Stimulated activated CD4-positive, alpha-beta T cell treated with anti-CD3 and anti-CD28 coated beads, Interleukin-2, amount 100 ng/mL, for 48 hours (primary cell): ENCODE measurements around the gene SLC39A11.
"Not testable (repeated sequence)": the region's sequence is repeated elsewhere in the genome, so short reads cannot be mapped to it uniquely, and the experiment has no call there.

Experiments
- DNase-seq, 2 donors: peaks; one replicate each; pipeline ENCODE4 v3.0.0-alpha.2; 2020

SLC39A11 gene

DNA sequence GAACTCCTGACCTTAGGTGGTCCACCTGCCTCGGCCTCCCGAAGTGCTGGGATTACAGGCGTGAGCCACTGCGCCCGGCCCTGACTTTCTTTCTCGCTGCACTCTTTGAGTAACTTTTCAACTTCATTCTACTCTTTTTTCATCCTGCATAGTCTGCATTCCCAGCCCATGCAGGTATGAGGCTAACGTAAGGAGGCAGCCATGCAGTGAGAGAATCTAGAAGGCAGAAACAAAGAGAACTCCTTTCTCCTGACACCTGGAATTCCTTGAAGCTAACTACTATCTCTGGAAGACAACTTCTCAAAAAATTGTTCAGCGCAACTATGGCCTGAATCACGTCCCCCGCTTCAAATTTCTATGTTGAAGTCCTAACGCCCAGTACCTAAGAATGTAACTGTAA lies 152.0 kb downstream of the SLC39A11 start:
- DNase-seq = no peak

DNA sequence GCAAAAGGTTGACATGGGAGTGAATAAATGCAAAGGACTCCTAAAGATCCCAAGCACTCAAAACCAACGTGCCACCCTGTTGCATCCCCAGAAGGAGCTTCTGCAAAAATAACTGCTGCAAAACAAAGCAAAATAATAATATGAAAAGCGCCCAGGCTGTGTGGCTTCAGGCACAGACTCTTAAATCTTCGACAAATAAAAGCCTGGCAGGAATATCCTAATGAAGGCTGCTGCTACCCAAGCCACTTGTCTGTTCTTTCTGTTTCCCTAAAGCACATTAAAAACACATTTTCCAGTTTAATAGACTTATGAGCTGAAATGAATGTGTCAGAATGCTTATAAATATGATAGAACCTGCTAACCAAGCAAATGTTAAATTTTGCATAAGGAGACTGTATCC lies 154.0 kb downstream of the SLC39A11 start:
- DNase-seq = no peak

DNA sequence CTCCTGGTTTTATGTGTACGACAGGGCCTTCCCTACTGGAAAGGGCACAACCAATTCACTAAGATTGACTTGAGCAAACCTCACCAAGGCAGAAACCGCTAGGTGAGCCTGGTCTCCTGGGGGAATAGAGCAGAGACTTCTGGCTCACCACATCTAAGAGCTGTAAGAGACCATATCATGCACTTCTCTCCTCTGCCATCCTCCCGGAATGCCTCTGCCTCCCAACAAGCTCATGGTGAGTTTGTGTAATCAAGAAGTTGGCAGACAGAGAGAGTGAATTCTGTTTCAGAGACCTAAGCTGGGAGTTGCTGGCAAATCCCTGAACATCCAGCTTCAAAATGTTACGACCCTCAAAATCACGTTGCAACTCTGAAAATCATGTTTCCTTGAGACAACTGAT lies 154.8 kb downstream of the SLC39A11 start:
- no peak for DNase-seq

DNA sequence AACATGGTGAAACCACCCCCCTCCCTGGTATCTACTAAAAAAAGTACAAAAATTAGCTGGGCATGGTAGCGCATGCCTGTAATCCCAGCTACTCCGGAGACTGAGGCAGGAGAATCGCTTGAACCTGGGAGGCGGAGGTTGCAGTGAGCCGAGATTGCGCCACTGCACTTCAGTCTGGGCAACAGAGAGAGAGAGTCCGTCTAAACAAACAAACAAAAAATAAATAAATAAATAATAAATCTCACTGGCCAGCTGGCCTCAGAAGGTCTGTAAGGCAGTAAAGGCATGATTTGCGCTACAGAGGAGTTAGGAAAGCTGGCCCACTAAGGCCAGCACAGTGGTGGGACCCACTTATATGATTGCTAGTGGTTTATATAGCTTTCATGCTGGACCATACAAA lies 155.2 kb downstream of the SLC39A11 start:
- not testable (repeated sequence) for DNase-seq

DNA sequence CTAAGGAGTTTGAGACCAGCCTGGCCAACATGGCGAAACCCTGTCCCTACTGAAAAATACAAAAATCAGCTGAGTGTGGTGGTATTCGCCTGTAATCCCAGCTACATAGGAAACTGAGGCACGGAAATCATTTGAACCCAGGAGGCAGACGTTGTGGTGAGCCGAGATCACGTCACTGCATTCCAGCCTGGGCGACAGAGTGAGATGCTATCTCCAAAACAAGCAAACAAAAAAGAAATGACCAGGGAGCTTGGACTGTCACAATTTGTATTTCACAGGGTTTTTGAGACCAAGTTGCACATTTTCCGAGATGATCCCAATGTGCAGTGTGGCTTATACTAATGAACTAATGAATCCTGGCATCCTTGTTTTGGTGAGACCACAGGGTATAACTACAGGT lies 156.5 kb downstream of the SLC39A11 start:
- no peak for DNase-seq

DNA sequence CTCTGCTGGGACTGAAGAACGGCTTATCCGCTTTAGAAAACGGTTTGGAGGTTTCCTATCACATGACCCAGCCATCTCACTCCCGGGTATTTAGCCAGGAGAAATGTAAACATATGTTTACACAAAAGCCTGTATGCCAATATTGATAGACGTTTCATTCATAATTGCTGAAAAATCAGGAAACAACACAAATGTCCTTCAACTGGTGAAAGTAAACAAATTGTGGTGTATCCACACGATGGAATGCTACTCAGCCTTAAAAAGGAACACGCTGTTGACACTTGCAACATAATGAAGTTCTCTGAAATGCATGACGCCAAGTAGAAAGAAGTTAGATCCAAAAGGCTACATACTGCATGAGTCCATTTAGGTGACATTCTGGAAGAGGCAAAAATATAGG lies 157.6 kb downstream of the SLC39A11 start:
- DNase-seq = no peak

DNA sequence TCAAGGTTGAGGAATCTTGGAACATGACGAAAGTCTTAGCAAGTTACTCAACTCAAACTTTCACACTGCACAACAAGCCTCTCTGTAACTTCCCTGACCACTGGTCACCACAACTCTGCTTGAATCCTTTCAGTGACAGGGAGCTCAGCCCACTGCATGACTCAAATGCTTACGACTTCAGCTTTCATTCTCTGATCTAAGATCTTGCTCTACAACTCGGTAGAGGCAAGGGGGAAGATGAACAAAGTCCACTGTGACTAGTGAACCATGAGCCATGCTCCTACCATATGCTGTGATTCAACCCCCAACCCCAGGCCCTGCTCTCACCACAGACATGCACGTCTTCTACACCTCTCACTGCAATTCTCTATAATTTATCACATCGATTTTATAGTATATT lies 160.9 kb downstream of the SLC39A11 start:
- DNase-seq = no peak

DNA sequence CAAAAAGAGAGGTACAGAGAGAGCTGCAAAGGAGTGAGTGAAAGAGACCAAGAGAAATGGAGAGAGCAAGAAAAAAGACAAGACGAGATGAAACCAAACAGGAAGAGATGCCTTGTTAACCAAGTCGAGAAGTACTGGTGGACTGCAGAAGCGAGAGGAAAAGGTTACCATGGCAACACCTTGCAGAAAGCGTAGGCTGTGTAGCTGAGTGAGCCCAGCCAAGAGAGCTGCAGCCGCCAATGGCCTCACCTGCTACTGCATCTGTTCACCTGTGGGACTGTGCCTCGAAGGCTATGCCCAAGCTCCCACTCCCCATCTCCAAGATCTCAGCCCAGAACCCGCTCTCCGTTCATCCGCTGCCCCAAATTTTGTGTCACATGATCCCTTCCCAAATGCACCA lies 161.3 kb downstream of the SLC39A11 start:
- DNase-seq = no peak

DNA sequence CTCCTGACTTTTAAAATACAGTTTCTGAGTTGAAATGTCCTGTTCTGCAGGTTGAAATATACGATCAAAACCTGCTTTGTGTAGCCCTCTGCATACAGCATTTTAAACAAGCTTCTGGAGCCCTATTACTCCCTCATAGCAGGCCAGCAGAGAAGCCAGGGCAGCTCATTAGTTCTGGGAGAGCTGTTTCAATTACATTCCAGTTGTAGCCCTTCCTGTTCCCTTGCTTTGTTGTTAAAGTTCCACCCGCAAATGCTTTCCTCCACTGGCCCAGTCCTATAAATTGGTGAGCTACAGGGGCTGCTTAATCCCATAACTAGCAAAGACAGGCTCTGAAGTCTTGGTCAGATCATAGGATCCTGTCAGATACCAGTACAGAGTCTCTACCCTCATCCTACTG lies 162.5 kb downstream of the SLC39A11 start:
- no peak for DNase-seq

DNA sequence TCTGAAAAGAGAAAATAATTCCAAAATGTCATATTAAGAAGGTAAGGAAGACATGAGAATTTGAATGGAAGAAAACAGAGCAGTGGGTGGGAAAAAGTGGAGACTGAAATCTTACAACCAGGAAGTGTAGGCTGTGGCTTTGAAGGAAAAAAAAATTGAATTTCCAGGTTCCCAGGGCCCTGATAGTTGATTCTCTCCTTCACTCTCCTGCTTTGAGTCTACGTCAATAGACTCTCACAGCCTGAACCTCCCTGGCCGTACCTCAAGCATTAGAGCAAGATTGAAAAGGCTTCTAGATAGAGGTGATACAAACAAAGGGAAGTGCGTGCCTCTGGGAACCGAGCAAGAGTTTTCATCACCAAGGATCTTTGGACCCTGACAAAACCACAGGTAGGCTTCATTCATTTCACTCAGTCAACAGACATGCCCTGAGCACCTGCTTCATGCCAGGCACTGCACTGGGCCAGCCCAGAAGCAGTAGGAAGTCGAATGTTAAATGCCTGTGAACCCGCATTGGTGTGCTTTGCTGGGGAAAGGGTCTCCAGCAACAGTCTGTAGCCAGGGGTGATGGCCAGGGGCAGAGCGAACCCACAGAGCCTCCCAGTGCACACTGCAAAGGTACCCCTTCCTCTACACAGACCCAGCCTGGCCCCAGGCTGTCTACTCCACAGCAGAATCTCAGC lies 163.9 kb downstream of the SLC39A11 start:
- no peak for DNase-seq

DNA sequence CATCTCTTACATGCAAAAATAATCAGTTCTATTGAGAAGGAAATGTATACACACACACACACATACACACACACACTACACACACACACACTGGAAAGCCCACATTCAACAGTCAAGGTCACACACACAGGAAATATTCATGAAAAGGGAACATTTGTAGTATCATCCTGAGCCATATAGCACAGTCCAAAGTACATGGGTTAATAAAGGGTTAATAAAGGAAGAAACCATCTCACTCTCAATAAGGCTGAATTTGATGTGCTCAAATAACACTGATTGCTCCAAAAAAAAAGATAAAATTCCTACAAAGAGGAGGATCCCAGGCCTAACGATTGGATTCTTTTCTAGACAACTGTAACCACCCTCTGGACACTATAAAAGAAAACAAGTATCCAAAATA lies 164.7 kb downstream of the SLC39A11 start:
- no peak for DNase-seq

DNA sequence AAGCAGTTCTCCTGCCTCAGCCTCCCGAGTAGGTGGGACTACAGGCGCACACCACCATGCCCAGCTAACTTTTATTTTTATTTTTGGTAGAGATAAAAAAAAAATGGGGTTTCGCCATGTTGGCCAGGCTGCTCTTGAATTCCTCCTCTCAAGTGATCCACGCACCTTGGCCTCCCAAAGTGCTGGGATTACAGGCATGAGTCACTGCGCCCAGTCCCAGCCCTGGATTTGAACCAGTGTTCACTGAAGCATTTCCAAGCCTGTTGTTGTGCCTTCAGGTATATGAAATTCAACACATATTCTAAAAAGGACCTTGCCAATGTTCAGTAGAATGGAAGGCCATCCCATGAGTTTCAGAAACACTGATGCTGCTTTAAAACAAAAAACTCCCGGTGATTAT lies 165.3 kb downstream of the SLC39A11 start:
- DNase-seq = no peak

DNA sequence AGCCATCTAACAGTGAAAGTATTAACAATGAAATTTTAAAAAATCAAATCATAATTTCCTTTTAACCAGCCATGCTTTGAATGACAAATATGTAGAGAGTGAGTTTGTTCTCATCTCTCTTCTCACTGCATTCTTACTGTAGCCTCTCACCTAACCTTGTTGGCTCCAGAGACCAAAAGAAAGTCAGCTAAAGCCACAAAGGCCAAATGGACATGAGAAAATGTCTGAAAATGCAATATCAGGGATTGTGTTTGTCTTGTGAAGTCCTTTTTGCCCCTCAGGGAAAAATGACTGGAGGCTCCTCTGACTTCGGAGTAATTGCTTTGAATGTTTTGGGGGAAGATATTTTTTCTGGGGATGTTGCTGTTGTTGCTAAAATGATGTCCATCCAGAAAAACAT lies 166.3 kb downstream of the SLC39A11 start:
- no peak for DNase-seq

DNA sequence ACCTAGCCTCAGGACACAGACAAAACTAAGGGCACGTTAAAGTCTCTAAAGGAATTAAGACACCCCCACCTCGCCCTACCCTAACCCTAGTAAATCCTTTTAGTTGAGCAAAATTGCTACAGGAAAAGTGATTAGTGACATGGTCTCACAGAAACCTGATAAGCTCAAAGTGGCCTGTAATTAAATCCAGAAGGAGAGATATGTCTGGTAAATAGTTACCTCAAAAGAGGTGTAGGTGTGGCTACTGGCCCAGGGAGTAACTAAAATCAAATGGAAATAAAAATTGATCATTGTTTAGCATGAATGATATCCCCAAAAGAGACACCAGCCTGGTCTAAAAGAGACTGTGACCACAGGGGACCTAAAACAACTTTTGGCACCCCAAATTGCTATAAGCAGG lies 168.3 kb downstream of the SLC39A11 start:
- DNase-seq = no peak

DNA sequence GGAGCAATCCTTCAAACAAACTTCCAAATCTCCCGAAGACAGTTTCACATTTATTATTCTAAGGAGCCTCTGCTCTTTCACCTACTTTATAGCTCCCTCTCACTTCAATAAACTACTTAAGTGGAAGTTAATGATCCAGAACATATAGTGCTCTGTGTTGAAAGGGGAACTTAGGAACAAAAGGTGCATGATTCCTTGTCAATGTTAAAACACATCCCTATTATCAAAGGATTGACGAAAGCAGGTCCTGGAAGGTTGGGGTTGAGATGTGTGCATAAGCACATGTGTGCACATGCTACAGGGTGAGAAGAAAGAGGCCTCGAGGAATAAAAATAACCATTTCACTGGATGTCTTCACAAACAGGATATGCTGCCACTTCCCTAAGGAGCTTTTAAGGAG lies 170.3 kb downstream of the SLC39A11 start:
- DNase-seq = no peak

DNA sequence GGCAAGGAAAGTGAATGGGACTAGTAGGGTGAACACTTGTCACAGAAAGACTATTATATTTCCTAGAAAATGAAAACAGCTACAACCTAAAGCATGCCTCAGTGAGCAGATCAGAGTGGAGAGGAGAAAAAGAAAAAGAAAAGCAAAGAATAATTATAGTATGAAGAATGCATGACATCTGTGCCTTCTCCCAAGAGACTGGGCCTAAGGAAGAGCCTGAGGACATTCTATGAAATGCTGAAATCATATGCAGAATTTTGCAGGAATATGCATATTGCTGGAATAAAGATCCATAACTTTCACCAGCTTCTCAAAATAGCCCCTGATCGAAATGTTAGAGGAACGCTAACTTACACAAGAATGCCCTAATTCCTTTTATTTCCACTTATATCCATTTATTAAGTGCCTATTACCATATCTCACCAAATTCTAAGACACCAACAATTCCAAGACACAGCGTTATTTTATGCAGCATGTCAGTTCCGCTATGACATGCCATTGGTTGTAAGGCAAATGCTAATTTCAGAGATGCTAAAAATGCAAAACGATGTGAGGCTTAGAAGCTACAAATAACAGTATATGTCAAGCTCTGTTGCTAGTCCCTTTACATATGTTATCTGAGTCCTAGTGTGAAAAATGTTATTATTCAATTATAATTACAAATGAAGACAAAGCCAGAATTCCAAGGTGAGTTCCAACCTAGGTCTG lies 171.0 kb downstream of the SLC39A11 start:
- no peak for DNase-seq

DNA sequence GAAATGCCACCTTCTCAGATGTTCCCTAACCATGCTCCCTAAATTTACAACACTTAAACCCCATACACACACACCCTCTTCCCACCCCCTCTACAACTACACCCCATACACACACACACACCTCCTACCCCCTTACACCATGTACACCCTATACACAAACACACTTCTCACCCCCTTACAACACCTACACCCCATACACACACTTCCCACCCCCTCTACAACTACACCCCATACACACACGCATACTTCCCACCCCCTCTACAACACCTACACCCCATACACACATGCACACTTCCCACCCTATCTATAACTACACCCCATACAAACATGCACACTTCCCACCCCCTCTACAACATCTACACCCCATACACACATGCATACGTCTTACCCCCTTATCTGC lies 172.0 kb downstream of the SLC39A11 start:
- no peak for DNase-seq

DNA sequence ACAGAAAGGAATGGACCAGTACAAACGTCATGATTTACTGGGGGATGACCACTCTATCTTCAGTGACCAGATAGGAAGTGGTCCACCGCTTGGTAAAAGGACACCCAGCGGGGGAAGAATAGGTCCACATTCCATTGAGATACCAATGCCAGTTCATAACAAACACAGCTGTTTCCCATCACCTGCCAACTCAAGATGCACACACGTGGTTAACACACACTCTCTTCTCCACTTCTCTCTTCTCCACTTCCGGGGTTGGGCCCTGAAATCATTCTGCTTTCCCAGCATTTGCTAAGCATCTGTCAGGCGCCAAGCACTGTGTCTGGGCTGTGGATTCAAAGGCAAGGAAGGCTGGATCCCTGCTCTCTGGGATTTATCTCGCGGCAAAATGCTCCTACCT lies 175.5 kb downstream of the SLC39A11 start:
- no peak for DNase-seq

DNA sequence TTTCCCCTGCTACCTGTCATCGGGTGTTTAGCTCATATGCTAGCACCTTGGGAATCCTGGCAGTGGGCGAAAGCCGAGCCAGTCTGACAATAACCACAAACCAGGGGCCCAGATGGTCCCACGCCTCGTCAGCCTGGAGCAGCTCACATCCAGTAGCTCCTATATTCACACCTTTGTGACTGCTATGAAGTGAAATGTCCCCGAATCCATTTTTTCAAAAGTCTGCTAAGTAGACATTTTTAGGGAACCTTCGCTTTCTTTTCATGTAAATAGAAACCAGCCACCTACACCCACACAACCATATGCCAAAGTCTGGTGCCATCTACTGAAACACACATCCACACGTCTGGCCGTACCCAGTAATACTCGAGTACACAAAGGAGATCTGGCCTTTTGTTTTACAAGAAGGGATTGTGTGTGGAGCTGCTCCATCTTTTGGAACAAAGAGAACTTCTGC lies 176.8 kb downstream of the SLC39A11 start:
- DNase-seq = no peak

DNA sequence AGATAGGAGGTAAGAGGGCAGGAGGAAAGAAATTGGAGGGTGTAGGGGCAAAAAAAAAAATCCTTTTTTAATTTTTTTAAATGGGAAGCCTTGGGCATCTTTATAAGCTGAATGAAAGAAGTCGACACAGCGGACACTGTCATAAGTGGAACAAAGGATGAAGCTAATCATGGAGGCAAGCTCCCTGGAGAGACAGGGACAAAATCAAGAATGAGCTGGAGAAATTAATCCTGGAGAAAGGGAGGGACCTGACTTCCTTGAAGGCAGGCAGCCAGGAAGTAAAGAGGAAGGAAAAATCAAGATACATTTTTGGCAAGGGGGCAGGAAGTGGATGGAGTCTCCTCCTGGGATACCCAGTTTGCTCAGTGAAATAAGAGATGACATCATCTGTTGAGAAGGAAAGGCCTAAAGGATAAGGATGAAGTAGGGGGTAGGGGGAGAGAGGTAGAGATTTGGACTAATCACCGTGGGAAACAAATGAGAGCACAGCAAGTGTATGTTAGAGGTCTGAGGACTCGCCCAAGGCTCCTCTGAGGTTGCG lies 179.3 kb downstream of the SLC39A11 start:
- no peak for DNase-seq

DNA sequence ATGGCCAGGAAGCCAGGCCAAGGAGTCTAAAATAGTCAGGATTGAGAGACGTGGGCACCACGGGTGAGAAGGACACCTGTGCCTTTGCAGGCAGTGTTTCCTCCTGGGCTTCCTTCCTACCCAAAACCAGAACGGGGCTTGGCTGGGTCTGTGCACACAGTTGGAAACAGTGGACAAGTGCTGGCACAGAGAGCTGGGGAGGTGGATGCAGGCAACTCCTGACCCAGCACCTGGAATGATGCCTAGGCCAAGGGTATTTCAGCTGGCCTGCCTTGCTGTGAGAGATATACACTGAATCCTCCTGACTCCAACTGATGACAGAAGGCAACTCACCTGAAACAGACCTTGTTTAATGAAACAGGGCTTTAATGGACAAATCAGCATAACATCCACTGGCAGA lies 186.2 kb downstream of the SLC39A11 start:
- no peak for DNase-seq

DNA sequence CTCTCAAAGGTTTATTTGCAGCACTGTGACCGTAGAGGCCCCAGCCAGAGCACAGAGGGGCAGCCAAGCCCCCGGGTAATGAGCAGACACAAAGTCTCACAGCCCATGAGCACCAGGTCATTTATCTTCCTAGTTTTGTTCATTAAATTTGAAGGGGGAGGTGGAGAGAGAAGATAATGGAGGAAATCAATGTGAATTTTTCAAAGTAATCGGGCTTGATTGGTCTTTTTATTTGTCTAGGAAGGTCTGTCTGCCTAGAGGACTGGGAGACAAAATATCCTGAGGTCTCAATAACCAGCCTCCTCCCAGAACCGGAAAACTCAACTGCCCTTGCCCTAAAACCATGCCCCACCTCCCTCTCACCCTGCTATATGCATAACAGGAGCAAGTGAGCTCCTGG lies 189.0 kb downstream of the SLC39A11 start:
- no peak for DNase-seq

DNA sequence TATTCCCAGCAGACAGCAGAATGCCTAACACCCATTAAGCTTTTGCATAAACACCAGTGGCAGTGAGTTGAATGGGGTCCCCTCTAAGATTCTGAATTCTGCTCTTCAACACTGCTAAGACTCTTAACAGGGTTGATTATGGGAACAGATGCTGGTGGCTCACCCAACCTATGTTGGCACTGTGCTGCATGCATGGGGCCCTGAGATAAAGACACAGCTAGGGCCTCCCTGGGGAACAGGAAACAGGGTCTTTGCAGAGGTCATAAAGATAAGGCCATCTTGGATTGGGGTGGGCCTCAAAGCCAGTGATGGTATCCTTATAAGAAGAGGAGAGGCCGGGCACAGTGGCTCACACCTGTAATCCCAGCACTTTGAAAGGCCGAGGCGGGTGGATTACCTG lies 190.8 kb downstream of the SLC39A11 start:
- DNase-seq = no peak

DNA sequence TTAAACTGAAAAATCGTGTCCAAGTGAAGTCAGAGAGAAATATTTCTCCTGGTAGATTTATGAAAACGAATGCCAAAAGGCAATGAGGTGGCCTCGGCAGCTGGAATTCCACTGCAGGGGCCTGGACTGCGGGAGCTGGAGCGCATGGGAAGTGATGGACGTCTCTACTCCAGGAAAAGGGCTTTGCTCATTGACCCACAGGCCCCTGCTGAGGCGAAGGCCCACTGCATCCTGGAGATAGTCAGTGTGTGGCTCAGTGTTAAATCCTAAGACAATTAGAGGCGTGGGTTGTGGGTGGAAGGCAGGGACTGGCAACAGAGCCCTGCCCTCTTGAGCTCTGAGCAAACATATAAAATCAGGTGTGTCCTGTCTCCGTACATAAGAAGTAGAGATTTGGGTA lies 191.4 kb downstream of the SLC39A11 start:
- no peak for DNase-seq

DNA sequence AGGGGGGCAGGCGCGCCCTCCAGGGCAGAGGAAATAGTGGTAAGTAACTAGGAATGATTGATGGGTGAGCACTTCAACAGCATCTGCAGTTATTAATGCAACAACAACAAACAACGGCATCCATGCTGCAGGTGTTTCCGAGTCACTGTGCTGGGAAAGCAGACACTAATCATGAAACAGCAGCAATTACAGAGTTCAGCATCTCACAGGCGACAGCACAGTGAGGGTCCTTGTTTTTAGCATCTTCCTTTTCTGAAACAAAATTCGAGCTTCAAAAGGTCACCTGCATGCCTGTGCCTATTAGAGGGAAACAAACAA lies 191.9 kb downstream of the SLC39A11 start:
- no peak for DNase-seq
